Endothelial cell of umbilical vein (primary cell): ENCODE data around the gene H1-8.

Source experiments
- EZH2 ChIP-seq: IDR thresholded peaks from 2 replicates; pipeline ENCODE4 v1.6.1; 2012; ENCODE audit warnings: borderline replicate concordance, low read depth, mild to moderate bottlenecking, moderate library complexity, low read length, inconsistent platforms; ENCODE audit not compliant: severe bottlenecking
- JUN ChIP-seq: IDR thresholded peaks from 2 replicates; pipeline ENCODE4 v1.6.1; 2011; ENCODE audit warnings: borderline replicate concordance, low read depth; ENCODE audit not compliant: insufficient read length, insufficient read depth
- POLR2A ChIP-seq: IDR thresholded peaks from 2 replicates; pipeline ENCODE4 v1.6.1; 2012; ENCODE audit warnings: low read depth, mild to moderate bottlenecking, control low read depth, low read length
- POLR2AphosphoS5 ChIP-seq: IDR thresholded peaks from 2 replicates; pipeline ENCODE4 v1.6.1; 2012; ENCODE audit warnings: low read depth, mild to moderate bottlenecking, control low read depth, low read length, moderate library complexity; ENCODE audit not compliant: insufficient read depth
- TF ChIP-seq, protein P1 (sequence below), 2 donors: IDR thresholded peaks; 1 replicate in 1 of 2; 2 replicates in 1 of 2; pipeline ENCODE4 v1.5.1; 2011; ENCODE audit warnings: low read length in 2 of 2, mild to moderate bottlenecking in 2 of 2, moderate library complexity in 2 of 2, control low read depth in 1 of 2, inconsistent platforms in 1 of 2, low read depth in 1 of 2; ENCODE audit not compliant: insufficient read depth in 1 of 2; ENCODE audit errors: extremely low read depth in 1 of 2
- TF ChIP-seq, protein P2 (sequence below): IDR thresholded peaks from 2 replicates; pipeline ENCODE4 v1.6.1; 2011; ENCODE audit not compliant: insufficient read depth, insufficient read length

DNA sequence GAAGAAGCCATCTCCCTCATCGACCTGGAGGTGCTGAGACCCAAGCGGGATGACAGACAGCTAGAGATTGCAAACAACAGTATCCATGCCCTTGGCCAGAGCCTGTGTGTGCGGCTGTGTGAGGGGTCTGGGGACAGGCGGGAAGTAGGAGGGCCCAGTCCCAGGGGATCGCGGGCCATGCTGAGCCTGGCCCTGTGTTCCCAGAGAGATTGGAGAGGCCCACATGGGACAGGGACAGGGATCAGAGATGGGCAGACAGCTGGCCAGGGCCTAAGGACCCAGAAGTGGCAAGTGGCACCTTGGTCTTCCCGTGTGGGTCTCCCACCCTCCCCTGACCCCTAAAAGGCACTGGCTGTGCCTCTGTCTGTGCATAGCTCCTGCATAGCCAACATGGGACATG, 25.5 kb upstream of the H1-8 start:
- TF ChIP-seq, protein P1, sequence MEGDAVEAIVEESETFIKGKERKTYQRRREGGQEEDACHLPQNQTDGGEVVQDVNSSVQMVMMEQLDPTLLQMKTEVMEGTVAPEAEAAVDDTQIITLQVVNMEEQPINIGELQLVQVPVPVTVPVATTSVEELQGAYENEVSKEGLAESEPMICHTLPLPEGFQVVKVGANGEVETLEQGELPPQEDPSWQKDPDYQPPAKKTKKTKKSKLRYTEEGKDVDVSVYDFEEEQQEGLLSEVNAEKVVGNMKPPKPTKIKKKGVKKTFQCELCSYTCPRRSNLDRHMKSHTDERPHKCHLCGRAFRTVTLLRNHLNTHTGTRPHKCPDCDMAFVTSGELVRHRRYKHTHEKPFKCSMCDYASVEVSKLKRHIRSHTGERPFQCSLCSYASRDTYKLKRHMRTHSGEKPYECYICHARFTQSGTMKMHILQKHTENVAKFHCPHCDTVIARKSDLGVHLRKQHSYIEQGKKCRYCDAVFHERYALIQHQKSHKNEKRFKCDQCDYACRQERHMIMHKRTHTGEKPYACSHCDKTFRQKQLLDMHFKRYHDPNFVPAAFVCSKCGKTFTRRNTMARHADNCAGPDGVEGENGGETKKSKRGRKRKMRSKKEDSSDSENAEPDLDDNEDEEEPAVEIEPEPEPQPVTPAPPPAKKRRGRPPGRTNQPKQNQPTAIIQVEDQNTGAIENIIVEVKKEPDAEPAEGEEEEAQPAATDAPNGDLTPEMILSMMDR (IDR thresholded peaks at IDR 0.05; ENCODE audit: extremely low read depth in 1 of 2, insufficient read depth in 1 of 2, low read depth in 1 of 2, low read length in 2 of 2), result no peak
- TF ChIP-seq, protein P2, sequence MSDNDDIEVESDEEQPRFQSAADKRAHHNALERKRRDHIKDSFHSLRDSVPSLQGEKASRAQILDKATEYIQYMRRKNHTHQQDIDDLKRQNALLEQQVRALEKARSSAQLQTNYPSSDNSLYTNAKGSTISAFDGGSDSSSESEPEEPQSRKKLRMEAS, result no peak
- TF ChIP-seq POLR2AphosphoS5 (no peak), POLR2A (no peak), EZH2 (no peak), JUN (no peak)
